ENCODE results near the gene TMEM140.

The TMEM140 gene

GRCh38 chr7:135197343-135197742 is 49.5 kb downstream of the TMEM140 start:
- TF ChIP-seq ZBTB7A (IDR thresholded peaks at IDR 0.05; ENCODE audit: low read depth), result no peak
- TF ChIP-seq CEBPB (IDR thresholded peaks at IDR 0.05), result no peak
- TF ChIP-seq CREB1 (IDR thresholded peaks at IDR 0.05; ENCODE audit: low read depth), result no peak
- TF ChIP-seq NFIC (IDR thresholded peaks at IDR 0.05), result no peak
- no peak for TF ChIP-seq MAX (IDR thresholded peaks at IDR 0.05)
- no peak for TF ChIP-seq FOXM1 (IDR thresholded peaks at IDR 0.05; ENCODE audit: borderline replicate concordance, low read depth)
- TF ChIP-seq, protein P1, sequence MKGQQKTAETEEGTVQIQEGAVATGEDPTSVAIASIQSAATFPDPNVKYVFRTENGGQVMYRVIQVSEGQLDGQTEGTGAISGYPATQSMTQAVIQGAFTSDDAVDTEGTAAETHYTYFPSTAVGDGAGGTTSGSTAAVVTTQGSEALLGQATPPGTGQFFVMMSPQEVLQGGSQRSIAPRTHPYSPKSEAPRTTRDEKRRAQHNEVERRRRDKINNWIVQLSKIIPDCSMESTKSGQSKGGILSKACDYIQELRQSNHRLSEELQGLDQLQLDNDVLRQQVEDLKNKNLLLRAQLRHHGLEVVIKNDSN (IDR thresholded peaks at IDR 0.05), result no peak

GRCh38 chr7:135197906-135198655 is 50.2 kb downstream of the TMEM140 start:
- TF ChIP-seq MAX (IDR thresholded peaks at IDR 0.05) (no peak), TCF12 (IDR thresholded peaks at IDR 0.05; ENCODE audit: low read depth) (no peak), EGR1 (IDR thresholded peaks at IDR 0.05) (no peak), FOXM1 (IDR thresholded peaks at IDR 0.05; ENCODE audit: borderline replicate concordance, low read depth) (no peak), CREB1 (IDR thresholded peaks at IDR 0.05; ENCODE audit: low read depth) (no peak), TEAD4 (IDR thresholded peaks at IDR 0.05) (no peak), REST (IDR thresholded peaks at IDR 0.05; ENCODE audit: low read depth) (no peak), NFIC (IDR thresholded peaks at IDR 0.05) (no peak), ZBTB7A (IDR thresholded peaks at IDR 0.05; ENCODE audit: low read depth) (no peak), YY1 (IDR thresholded peaks at IDR 0.05; ENCODE audit: low read depth) (no peak), CEBPB (IDR thresholded peaks at IDR 0.05) (no peak), EP300 (IDR thresholded peaks at IDR 0.05; ENCODE audit: borderline replicate concordance) (no peak), RAD21 (IDR thresholded peaks at IDR 0.05; ENCODE audit: low read depth) (no peak), TAF1 (IDR thresholded peaks at IDR 0.05; ENCODE audit: low read depth) (no peak)
- TF ChIP-seq, protein P1 (IDR thresholded peaks at IDR 0.05), result no peak

DNA sequence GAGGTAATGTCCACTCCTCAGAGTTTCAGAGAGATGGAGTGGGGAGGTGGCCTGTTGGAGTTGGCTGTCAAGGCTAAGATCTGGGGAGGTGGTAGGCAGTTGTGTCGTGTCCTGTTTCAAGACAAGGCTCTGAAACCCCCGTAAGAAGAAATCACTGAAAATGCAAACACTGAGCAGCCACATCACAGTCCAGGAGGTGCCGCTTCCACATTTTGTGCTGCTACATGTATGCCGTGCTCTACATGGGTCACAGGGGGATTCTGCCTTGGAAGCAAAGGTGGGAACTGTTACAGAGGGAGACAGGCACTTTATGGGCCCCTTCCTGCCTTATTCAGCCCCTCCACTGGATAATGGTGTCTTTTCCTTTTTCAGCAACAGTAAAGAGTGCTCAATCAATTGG is 51.6 kb downstream of the TMEM140 start:
- TF ChIP-seq, protein P1 (IDR thresholded peaks at IDR 0.05), result no peak
- no peak for TF ChIP-seq CREB1 (IDR thresholded peaks at IDR 0.05; ENCODE audit: low read depth)
- no peak for TF ChIP-seq EP300 (IDR thresholded peaks at IDR 0.05; ENCODE audit: borderline replicate concordance)
- no peak for TF ChIP-seq NFIC (IDR thresholded peaks at IDR 0.05)
- no peak for TF ChIP-seq TCF12 (IDR thresholded peaks at IDR 0.05; ENCODE audit: low read depth)
- TF ChIP-seq RAD21 (IDR thresholded peaks at IDR 0.05; ENCODE audit: low read depth), result no peak
- no peak for TF ChIP-seq MAX (IDR thresholded peaks at IDR 0.05)
- no peak for TF ChIP-seq TAF1 (IDR thresholded peaks at IDR 0.05; ENCODE audit: low read depth)
- TF ChIP-seq REST (IDR thresholded peaks at IDR 0.05; ENCODE audit: low read depth), result no peak
- no peak for TF ChIP-seq YY1 (IDR thresholded peaks at IDR 0.05; ENCODE audit: low read depth)
- no peak for TF ChIP-seq FOXM1 (IDR thresholded peaks at IDR 0.05; ENCODE audit: borderline replicate concordance, low read depth)
- TF ChIP-seq ZBTB7A (IDR thresholded peaks at IDR 0.05; ENCODE audit: low read depth), result no peak
- no peak for TF ChIP-seq TEAD4 (IDR thresholded peaks at IDR 0.05)
- no peak for TF ChIP-seq CEBPB (IDR thresholded peaks at IDR 0.05)
- TF ChIP-seq EGR1 (IDR thresholded peaks at IDR 0.05), result no peak

DNA sequence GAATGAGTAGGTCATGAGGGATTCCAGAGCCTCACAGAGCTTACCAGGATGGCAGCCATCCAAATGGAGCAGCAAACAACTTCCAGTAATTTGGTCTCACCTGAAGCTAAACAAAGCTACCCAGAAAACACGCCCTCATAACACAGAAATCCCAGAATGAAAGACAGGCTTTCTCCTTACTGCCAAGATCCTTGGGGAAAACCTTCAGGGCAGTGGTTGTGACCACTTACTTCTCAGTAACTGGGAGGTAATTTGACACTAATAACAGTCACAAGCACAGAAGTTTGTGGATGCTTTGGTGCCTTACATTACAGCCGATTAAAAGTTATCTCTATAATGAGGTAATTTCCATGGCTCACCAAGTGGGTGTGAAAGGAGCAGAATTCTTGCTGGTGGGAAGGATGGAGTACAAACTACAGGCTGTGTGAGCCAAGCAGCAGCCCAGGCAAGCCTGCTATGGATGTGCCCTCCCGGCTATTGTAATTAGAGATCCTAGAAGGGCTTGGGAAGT is 53.0 kb downstream of the TMEM140 start:
- TF ChIP-seq NFIC (IDR thresholded peaks at IDR 0.05), result no peak
- TF ChIP-seq CREB1 (IDR thresholded peaks at IDR 0.05; ENCODE audit: low read depth), result no peak
- TF ChIP-seq TCF12 (IDR thresholded peaks at IDR 0.05; ENCODE audit: low read depth), result no peak

DNA sequence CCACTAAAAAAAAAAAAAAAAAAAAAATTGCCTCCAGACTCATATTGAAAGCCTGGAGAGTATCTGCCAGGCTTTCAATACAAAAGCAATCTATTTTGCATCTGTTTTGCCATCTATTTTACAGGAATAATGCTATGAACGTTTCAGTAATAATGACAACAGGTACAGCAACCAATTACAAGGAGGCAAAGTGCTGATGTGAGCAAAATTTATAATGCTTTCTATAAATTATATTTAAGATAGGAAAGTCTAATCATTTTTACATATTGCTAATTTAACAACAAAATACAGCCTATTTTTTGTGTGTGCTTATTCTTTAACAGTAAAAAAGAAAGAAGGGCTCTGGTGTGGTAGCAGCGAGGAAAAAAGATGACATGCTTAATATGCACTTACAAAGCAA is 53.5 kb downstream of the TMEM140 start:
- no peak for TF ChIP-seq NFIC (IDR thresholded peaks at IDR 0.05)
- TF ChIP-seq EGR1 (IDR thresholded peaks at IDR 0.05), result no peak
- no peak for TF ChIP-seq YY1 (IDR thresholded peaks at IDR 0.05; ENCODE audit: low read depth)
- TF ChIP-seq EP300 (IDR thresholded peaks at IDR 0.05; ENCODE audit: borderline replicate concordance), result no peak
- no peak for TF ChIP-seq CEBPB (IDR thresholded peaks at IDR 0.05)
- no peak for TF ChIP-seq RAD21 (IDR thresholded peaks at IDR 0.05; ENCODE audit: low read depth)
- TF ChIP-seq TAF1 (IDR thresholded peaks at IDR 0.05; ENCODE audit: low read depth), result no peak
- no peak for TF ChIP-seq MAX (IDR thresholded peaks at IDR 0.05)
- no peak for TF ChIP-seq ZBTB7A (IDR thresholded peaks at IDR 0.05; ENCODE audit: low read depth)
- TF ChIP-seq REST (IDR thresholded peaks at IDR 0.05; ENCODE audit: low read depth), result no peak
- no peak for TF ChIP-seq FOXM1 (IDR thresholded peaks at IDR 0.05; ENCODE audit: borderline replicate concordance, low read depth)
- TF ChIP-seq, protein P1 (IDR thresholded peaks at IDR 0.05), result no peak
- no peak for TF ChIP-seq TEAD4 (IDR thresholded peaks at IDR 0.05)
- no peak for TF ChIP-seq CREB1 (IDR thresholded peaks at IDR 0.05; ENCODE audit: low read depth)
- TF ChIP-seq TCF12 (IDR thresholded peaks at IDR 0.05; ENCODE audit: low read depth), result no peak

Measured in Ishikawa (cell line).